Measurements from ENCODE around the gene DDRGK1.

The DDRGK1 gene

DNA sequence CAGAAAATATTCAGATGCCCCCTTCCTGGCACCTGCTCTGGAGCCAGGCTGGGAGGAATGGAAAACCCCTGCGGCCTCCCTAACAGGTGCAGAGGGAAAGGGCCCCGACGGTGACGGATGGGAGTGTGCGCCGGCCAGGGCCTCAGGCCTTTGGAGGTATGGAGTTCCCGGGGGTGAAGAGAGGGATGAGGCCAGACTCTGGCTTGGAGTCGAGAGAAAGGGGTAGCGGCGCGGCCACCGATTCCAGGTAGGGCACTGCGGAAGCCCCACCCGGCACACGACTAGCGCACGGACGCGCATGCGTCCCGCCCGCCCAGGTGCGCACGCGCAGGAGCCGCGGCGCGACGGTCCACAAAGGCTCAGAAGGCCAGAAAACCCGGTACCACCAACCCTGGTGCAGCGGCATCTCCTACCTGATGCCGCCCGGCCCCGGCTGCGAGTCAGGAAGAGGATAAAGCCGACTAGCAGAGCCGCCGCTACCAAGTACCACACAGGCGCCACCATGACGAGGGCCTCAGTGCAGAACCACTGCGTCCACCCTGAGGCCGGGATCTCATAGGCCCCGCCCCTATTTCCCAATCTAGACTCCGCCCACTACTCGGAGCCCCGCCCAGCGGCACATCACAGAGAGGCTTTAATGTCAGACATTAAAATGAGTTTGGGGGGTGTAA, at the start of gene DDRGK1:
Gene DDRGK1 (minus strand): TSS at position 559 of the 671 bp plus-strand sequence. CDS start 55 bp downstream, at position 504.
- peak; percentile 81 for DNase-seq (ENCODE audit: low read depth)

DNA sequence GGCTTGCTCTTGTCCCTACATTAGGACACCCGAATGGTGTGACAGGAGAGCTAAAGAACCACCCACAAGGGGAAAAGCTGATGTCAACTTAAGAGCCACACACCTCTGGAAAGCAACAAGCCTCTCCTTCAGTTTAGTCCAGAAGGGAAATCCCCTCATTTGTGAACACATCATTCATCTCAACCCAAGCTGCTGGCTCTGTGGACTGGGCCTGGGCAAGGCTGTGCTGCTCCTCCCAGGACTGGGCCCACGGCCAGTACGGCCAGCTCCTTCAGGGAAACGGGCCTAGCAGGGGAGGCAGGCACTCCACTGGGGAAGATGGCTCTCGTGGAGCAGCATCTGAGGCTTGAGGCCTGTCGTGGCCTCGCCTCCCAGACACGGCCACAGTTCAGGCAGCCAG, 47.3 kb upstream of the DDRGK1 start:
- no peak for DNase-seq (ENCODE audit: low read depth)

DNA sequence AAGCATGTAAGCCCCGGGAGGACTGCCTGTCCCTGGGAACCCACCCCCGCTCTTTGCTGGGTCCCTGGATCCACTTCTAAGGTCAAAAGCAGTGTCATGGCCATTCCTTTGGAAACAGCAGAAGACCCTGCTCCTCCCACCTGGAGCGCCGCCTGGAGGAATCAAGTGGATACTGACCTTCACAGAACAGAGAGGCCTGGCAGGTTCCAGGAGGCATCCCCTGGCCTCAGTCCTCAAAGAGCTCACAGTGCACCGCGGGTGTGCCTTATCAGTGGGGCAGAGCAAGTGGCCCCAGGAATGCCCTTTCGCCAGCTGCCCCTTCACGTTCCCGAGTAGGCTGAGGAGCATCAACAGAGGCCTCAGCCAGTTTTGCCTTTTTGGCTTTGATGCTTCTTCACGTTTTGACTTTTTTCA, 45.6 kb upstream of the DDRGK1 start:
- DNase-seq (ENCODE audit: low read depth): no peak

DNA sequence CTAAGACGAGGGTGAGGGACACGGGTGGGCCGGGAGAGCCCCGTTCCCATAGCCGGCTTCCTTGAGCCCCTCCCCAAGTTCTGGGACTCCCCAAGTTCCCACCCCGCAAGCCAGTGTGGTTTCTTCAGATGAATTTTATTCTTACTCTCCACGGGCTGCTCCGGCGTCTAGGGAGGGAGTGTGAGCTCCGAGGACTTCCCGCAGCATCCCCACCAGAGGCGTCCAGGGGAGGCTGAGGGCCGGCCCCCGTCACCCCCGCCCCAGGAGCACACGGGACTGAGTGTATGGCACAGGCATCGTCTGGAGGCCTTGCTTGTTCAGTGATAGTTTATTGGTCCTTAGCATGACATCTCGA, 44.5 kb upstream of the DDRGK1 start:
- no peak for DNase-seq (ENCODE audit: low read depth)

DNA sequence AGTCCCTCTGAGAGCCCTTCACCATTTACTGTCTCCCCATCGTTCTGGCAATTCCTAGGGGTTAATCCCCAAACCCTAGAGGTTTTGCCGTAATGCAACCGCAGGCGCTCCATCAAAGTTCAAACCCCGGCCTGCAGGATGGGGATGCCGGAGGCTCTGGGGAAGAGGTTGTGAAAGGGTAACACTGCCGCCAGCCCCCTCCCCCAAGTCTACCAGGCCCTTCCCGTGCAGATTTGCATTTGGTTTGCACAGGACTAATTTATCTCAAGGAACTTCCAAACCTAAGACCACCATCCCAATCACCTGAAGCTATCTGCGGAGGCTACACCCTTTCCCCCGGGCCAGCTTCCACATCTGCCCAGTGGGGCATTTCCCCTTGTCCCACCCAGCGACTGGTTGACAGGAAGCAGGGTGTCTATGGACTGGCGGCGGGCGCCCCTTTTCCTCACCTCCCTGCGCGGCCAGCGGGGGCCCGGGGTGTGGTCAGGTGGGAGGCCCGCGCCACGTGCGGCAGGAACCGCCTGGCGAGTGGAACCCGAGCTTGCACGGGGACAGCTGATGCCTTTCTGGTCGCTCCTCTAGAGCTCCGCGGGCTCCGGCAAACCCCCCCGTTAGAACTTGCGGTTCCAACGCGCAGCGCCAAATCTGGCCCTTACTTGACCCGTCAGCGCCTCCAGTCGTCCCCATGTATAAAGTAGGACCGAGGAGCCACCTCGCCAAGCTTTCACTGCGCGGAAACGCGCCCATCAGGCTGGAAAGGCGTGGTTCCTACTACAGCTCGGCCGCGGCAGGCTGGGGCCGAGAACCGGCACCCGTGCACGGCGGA, 43.9 kb upstream of the DDRGK1 start:
- DNase-seq (ENCODE audit: low read depth): no peak

DNA sequence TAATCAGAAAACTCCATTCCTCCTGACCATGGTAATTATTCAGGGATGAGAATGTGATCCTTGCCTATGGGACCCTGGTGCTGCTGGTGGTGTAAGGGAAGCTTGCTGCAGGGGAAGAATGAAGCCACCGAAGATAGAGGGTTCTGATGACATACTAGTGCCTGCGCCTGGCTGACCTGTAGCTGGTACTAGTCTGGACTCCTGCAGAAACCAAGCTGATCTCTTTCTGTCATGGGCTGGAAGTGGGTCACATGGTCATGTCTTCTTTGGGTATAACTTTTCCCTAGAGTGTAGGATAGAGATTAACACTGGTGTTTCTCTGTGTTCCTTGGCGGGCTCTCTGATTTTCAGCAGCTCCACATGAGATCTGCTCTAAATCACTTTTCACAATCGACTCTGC, 43.2 kb upstream of the DDRGK1 start:
- no peak for DNase-seq (ENCODE audit: low read depth)

DNA sequence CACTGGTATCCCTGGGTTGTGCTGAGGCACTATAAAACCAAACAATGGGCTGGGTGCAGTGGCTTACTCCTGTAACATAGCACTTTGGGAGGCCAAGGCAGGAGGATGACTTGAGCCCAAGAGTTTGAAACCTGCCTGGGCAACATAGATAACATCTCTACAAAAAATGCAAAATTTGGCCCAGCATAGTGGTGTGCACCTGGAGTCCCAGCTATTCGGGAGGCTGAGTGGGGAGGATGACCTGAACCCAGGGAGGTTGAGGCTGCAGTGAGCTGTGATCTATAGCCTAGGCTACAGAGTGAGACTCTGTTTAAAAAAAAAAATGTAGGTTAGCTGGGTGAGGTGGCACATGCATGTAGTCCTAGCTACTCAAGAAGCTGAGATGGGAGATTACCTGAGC, 42.2 kb upstream of the DDRGK1 start:
- no peak for DNase-seq (ENCODE audit: low read depth)

DNA sequence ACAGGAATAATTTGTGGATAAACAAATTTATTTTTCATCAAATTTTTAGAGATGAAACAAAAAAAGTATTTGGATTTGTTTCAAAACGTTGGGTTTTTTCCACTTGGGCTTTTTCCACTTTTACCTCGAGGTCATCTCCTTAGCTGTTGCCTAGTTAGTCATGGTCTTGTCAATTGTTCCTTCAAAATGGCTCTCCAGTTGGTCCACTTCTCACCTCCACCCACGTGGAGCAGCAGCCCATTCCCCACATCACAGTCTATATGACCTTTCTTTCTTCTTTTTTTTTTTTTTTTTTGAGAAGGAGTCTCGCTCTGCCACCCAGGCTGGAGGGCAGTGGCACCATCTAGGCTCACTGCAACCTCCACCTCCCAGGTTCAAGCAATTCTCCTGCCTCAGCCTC, 41.2 kb upstream of the DDRGK1 start:
- DNase-seq (ENCODE audit: low read depth): no peak

DNA sequence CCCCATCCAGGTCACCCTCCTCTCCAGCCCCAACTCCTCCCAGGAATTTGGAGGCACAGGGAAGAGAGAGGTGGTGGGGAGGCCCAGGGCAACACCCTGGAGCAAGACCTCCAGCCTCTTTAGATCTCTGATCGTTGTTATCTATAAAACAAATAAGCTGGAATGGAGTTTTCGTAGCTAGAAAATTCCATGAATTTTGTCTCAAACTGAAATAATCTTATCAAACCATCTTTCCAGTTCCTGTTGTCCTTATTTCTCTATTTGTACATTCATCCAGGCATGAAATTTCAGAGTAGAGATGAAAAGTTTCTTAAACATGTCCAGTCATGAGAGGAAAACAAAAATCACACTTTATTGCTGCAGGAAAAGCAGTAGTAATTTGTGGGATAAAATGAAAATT, 40.7 kb upstream of the DDRGK1 start:
- DNase-seq (ENCODE audit: low read depth): no peak

DNA sequence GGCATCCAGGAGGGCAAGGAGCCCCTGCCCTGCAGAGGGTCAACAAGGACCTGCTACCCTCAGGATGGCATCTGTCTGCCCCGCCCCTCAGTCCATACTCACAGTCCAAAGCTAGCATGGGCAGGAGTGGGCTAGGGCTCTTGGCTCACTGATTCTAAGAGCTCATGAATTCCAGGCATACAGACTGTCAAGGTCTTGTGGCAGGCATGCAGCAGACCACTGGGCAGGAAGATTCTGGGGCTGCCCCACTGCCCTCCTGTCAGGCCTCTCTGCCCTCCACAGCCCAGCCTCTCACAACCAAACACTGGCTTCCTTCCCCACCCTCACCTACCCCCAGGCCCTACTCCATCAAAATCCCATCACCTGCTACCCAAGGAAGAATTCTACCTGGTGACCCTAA, 40.1 kb upstream of the DDRGK1 start:
- no peak for DNase-seq (ENCODE audit: low read depth)

DNA sequence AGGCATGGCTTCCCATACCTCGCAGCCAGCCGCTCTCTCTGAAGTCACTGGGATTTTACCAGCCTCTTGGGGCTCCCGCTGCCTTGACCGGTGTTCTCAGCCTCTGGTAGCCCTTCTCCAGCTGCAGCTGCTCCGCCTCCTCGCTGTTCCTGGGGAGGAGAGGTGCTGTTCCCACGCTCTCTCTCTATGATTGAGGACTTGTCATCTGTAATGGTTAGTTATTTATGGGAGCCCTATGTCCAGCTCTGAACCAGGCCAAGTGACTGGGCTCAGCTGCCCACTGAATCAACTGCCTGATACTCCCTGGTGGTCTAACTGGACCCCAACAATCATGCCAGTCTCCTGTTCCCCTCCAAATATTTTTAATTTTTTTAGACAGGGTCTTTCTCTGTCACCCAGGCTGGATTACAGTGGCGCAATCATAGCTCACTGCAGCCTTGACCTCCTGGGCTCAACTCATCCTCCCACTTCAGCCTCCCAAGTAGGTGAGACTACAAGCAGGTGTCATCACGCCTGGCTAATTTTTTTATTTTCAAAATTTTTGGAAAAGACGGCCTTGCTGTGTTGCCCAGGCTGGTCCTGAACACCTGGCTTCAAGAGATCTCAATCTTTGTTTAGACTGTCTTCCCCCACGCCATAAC, 39.4 kb upstream of the DDRGK1 start:
- no peak for DNase-seq (ENCODE audit: low read depth)

DNA sequence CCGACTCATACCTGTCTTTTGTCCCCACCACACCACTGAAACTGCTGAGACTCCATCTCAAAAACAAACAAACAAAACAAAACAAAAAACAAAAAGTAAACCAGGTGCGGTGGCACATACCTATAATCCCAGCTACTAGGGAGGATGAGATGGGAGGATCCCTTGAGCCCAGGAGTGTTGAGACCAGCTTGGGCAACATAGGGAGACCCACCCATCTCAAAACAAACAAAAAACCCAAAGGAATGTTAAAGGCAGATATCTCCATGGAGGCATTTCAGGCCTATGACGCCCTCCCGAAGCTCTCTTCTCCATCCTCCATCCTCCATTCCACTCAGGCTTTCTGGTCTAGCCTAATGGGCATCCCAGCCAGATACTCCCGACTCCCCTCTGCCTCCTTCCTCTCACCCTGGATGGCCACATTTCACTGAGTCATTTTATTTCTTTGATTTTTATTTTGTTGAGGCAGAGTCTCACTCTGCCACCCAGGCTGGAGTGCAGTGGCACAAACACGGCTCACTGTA, 37.8 kb upstream of the DDRGK1 start:
- no peak for DNase-seq (ENCODE audit: low read depth)

DNA sequence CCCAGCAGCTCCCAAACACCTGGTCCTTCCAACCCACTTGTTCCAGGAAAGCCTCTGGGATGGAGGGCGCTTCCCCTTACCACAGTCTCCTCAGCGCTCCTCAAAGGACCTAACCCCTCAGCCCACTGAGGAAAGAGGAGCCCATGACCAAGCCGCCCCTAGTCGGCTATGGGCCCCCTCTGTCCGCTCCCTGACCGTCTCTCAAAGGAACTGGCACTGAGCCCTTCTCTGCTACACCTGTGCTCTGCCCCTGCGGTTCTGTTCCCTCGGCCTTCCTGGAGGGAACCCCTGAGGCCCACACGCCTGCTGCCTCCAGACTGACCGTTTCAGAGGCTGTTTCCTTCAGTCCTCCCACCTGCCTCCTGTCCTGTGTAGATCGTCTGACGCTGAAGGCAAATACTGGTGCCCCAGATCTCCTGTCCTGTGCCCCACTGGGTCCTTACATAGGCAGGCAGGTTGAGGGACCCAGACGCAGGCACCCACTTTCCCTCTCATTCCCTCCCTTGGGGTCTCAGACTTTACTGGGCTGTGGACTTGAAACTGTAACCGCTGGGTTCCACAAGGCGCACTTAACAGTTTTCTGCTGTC, 36.4 kb upstream of the DDRGK1 start:
- DNase-seq (ENCODE audit: low read depth): no peak

DNA sequence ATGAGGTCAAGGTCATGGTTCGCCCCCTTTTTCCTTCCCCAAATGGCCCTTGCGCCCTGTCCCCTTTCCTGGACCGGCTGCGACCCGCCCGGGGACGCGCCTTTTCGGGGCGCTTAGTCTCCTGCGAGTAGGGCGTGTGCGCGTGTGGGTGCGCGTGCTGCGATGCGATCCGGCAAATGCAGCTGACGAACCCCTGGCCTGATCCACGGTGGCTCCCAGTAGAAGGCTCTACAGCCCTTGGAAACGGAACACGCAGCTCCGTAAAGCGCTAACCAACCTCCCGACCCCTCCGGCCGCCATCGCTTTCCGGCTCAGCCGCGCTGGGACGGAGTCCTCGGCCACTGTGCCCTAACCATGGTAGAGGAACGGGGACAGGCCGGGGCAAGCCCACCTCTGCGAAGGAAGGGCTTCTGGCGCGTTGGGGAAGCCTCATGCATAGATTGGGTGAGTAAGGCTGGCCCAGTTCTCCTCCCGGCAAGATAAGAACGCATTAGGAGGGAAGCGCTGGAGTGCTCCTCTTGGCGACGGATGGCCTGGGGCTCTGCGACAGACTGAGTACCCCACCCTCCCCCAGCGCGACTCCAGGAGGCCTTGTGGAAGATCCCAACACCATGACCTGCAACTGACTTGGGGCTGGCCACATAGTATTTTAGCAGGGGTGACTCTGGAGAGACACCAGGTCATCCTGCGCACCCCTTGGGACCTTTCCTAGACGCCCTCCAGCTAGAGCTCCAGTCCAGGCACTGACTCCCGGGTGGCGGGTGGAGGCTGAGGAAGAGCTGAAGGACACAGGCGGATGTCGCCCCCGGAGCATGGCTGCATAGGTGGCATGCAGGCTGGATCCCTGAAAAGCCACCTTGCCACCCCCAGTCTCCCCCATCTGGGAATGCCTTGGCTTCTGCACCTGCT, 35.6 kb upstream of the DDRGK1 start:
- no peak for DNase-seq (ENCODE audit: low read depth)

DNA sequence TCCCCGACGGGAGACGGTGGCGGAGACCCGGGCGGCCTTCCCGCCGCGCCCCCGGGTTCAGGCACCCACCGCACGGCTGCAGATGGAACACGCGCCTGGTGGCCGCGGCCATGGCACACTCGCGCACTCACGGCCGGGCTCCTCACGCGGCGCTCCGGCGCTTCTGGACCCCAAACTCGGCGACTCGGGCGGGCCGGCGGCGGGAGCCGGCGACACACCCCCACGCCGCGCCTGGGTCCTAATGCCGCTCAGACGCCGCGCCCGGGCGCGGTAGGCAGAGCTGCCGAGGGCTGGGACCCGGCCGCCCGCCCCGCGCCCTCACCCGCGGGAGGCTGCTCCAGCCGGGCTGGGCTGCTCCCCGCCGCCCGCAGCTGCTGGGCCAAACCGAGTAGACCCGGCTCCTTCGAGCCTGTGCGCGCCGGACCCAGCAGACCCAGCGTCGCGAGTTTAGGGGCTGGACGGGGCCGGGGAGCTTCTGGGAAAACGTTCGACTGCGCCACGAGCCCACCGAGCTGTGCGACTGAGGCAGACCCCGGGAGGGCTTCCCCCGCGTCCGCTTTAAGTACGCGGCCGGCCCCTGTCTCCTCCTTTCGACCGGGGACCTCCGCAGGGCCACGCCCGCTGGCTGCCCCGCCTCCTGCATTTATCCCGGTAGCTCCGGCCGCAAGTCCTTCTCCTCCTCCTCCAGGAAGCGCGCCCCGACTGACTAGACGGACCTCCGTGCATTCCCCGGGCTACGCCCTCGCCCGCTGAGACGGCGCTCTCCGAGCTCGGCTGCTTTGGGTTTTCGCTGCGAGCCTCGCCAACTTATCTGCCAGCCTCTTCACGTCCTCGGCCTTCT, 34.8 kb upstream of the DDRGK1 start, which contains the start of gene SLC4A11:
Gene SLC4A11 (minus strand): TSS at position 165 of the 841 bp plus-strand sequence. CDS start 53 bp downstream, at position 112.
- no peak for DNase-seq (ENCODE audit: low read depth)

DNA sequence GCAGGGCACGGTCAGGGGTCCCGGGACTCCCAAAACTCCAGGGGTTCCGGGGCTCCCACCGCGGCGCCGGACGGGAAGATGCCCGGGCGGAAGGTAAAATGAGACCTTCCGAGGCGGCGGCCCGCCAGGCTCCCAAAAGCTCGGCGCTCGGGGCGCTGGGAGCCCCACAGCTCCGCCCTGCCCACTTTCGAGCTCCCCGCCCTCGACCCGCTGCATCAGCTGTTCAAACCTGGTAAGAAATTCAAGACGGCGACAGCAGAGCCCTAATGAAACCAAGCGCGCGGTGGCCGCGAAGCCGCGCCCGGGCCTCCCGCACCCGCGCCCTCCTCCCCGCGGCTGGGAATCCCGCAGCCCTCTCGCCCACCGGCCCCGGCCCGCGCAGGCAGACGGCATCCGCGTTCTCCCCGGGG, 34.1 kb upstream of the DDRGK1 start:
- no peak for DNase-seq (ENCODE audit: low read depth)

DNA sequence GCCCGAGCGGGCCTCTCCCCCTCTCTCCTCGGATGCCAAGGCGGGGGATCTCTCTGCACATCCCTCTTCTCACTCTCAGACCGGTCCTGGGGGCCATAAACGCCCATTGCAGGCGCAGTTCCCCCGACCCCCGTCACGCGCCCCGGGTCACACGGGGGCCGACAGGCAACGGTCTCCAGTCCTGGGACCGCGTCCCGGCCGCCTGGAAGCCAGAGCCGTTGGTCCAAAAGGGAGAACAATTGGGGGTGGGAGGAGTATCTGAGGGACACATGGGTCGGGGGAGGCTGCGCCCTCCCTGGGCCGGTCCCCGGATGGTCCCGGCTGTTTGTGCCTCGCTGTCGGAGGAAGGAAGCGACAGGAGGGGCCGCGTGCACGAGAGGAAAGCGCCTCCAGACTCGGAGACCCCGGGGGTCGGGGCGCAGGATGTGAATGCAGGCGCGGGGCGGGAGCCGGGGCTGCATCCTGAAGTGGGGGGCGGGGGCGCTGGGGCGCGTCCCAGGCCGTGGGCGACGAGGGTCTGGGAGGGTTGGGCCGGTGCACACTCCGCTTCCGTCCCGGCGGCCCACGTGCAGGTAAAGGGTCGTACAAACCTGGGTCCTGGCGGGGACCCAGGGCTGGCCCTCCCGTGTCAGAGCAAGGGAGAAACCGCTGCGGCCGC, 33.6 kb upstream of the DDRGK1 start:
- no peak for DNase-seq (ENCODE audit: low read depth)

DNA sequence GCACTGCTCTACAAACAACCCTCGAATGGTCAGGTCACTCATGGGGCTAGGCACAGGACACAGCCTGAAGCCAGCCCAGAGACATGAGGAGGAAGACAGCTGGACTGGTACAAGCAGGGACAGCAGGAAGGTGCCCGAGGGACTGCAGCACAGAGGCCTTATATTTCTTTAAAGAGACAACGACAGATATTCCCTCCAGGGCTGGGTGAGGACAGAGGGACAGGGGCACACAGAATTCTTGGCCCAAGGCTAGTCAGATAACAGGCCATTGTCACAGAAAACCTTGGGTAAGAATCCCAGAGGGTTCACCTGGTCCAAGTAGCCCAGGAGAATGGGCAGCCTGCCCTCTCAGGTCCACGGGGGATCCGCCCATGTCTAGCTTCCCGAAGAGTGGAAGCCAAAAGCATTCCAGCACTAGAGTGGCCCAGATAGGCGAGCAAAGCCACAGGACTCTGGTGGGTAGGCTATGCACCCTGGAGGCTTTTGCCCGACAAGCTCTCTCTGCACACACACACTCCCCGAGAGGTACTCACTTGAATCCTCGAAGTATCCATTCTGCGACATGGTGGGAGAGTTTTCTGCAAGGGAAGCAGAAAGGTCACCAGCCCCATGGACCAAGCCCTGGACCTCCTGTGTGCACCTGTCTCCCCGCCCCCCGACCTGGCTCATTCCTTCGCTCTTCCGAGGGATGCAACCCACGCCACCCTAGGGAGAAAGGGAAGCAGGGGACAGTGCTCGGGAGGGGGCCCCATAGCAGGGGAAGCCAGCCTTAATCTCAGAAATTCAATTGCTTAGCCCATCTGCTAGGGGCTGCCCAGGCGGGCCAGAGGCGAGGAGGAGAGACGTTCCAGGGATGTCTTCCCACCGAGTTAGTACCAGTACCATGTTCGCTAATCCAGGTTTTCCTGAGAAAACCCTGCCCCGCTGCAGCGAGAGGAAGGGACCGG, 32.8 kb upstream of the DDRGK1 start:
- DNase-seq (ENCODE audit: low read depth): no peak

All from activated T-helper 1 cell treated with Interleukin-2 at 50 U/mL for 16 hours (primary cell).